ENCODE results near the gene SGPP2. TPM values are rescaled to one million over a fixed set of nuclear protein-coding genes. Genes with fewer than 3 reads are reported as not detected.

The SGPP2 gene
- total and polyA plus RNA-seq, 12 donors = 0.17 to 33.7 (median 12.4) TPM

DNA sequence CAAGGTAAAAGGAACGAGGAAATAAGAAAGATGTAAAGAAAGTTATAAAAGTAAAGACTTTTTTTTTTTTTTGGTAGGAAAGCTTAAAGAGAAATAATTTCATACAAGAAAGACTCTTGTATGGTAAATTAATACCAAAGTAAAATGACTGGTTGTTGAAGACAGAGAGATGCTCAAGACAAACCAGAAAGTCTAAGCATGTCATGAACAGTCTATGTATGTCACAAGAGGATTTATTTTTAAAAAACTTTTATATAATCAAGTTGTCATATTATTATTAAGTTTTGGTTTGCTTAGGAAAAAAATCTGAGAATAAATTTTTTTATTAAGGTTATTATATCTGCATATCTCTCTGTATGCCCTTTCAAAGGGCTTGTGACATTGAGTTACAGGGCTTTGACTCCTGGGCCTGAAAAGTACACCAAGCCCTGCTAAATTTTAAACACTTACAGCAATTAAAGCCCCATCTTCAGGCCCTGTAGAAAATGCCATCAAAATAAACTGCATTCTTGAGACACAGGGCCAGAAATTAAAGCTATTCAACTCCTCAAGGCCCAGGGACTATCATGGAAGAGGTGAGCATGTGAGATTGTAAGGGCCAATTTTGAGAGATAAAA is 10.9 kb upstream of the SGPP2 start:
- no peak for DNase-seq
- no peak for TF ChIP-seq POLR2A (IDR thresholded peaks at IDR 0.05)
- TF ChIP-seq, protein P1, sequence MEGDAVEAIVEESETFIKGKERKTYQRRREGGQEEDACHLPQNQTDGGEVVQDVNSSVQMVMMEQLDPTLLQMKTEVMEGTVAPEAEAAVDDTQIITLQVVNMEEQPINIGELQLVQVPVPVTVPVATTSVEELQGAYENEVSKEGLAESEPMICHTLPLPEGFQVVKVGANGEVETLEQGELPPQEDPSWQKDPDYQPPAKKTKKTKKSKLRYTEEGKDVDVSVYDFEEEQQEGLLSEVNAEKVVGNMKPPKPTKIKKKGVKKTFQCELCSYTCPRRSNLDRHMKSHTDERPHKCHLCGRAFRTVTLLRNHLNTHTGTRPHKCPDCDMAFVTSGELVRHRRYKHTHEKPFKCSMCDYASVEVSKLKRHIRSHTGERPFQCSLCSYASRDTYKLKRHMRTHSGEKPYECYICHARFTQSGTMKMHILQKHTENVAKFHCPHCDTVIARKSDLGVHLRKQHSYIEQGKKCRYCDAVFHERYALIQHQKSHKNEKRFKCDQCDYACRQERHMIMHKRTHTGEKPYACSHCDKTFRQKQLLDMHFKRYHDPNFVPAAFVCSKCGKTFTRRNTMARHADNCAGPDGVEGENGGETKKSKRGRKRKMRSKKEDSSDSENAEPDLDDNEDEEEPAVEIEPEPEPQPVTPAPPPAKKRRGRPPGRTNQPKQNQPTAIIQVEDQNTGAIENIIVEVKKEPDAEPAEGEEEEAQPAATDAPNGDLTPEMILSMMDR (IDR thresholded peaks at IDR 0.05) = no peak
- intact Hi-C loops (cut with DNase I) = no loop called here
- Histone ChIP-seq H3K4me1 (replicated peaks in 1 of 2) (no peaks in the 10 kb centered on the region), H3K27ac (no peak overlapping the region), H3K27me3 (no peaks in the 10 kb centered on the region), H3K9me3 (replicated peaks in 1 of 3) (peaks cover 0 to 4% (median 0%) of the 10 kb centered on the region in 3 donors), H3K4me3 (no peak overlapping the region), H3K36me3 (replicated peaks in 1 of 2) (no peaks in the 10 kb centered on the region)
- WGBS, 4 donors = 77 to 89% (median 87%) methylated on average over 1 of the region's 1 CpG

DNA sequence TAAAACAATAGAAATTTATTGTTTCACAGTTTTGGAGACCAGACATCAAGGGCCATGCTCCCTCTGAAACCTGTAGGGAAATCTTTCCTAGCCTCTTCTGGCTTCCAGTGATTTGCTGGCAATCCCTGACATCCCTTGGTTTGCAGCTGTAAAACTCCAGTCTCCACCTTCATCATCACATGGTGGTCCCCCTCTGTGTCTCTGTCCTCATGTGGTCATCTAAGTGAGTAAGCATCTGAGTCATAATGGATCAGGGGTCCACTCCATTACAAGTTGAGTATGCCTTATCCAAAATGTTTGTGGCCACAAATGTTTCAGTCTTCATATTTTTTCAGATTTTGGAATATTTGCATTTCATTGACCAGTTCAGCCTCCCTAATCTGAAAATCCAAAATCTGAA is 5.6 kb upstream of the SGPP2 start:
- Histone ChIP-seq H3K36me3 (replicated peaks in 1 of 2) (no peaks in the 10 kb centered on the region), H3K27me3 (no peaks in the 10 kb centered on the region), H3K27ac (no peak overlapping the region), H3K4me1 (replicated peaks in 1 of 2) (no peaks in the 10 kb centered on the region), H3K4me3 (no peak overlapping the region), H3K9me3 (replicated peaks in 1 of 3) (peaks cover 0 to 4% (median 0%) of the 10 kb centered on the region in 3 donors)
- no peak for TF ChIP-seq POLR2A (IDR thresholded peaks at IDR 0.05)
- TF ChIP-seq, protein P1 (IDR thresholded peaks at IDR 0.05) = no peak
- DNase-seq = no peak
- intact Hi-C loops (cut with DNase I) = no loop called here

DNA sequence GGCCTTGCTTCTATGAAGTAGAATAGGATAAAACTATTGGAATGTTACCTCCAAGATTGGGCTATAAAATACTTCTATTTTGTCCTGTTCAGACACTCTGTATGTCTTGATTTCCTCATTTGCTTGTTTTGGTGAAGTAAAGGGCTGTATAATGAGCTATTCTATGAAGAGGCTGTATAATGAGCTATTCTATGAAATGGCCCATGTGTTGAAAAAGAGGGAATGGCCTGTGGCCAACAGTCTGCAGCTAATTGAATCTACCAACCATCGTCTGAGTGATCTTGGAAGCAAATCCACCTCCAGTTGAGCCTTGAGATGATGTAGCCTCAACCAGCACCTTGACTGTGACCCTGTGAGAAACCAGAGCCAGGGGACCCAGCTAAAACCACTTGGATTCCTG is 3.8 kb upstream of the SGPP2 start:
- DNase-seq = no peak
- no peaks in the 10 kb centered on the region for H3K27me3 ChIP-seq
- TF ChIP-seq POLR2A (IDR thresholded peaks at IDR 0.05) = no peak
- TF ChIP-seq, protein P1 (IDR thresholded peaks at IDR 0.05) = no peak
- H3K4me3 ChIP-seq = no peak overlapping the region
- intact Hi-C loops (cut with DNase I) = no loop called here
- H3K27ac ChIP-seq = no peak overlapping the region
- no peaks in the 10 kb centered on the region for H3K9me3 ChIP-seq (replicated peaks in 1 of 3)
- H3K4me1 ChIP-seq (replicated peaks in 1 of 2) = no peaks in the 10 kb centered on the region
- H3K36me3 ChIP-seq (replicated peaks in 1 of 2) = no peaks in the 10 kb centered on the region
- WGBS, 4 donors = 56 to 79% (median 75%) methylated on average over 1 of the region's 1 CpG

DNA sequence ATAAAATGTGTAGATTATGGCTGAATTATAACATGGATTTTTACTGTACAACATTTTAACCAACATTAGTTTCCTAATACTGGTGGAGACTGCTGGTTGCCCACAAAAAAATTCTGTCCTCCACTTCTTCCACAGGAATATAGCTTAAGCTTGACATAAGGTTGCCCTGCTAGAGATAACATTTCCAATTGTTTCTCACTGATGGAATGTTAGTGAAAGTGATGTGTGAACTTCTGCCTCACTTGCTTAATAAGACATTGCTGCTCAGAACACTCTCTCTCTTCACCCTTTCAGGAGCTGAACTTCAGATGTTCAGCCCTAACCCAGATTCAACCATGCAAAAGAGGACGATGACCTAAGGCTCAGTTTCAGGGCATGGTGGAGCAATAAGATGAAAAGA is 2.7 kb upstream of the SGPP2 start:
- no peak for DNase-seq
- 62 to 96% (median 76%) methylated on average over 1 of the region's 1 CpG for WGBS, 4 donors
- H3K27ac ChIP-seq = no peak overlapping the region
- no peaks in the 10 kb centered on the region for H3K4me1 ChIP-seq (replicated peaks in 1 of 2)
- intact Hi-C loops (cut with DNase I) = no loop called here
- no peaks in the 10 kb centered on the region for H3K9me3 ChIP-seq (replicated peaks in 1 of 3)
- no peaks in the 10 kb centered on the region for H3K36me3 ChIP-seq (replicated peaks in 1 of 2)
- H3K4me3 ChIP-seq = no peak overlapping the region
- no peak for TF ChIP-seq POLR2A (IDR thresholded peaks at IDR 0.05)
- TF ChIP-seq, protein P1 (IDR thresholded peaks at IDR 0.05) = no peak
- no peaks in the 10 kb centered on the region for H3K27me3 ChIP-seq

Data from adrenal gland (tissue), 12 donors.